ENCODE measurements around the gene CDC16. TPM values are rescaled to one million over a fixed set of nuclear protein-coding genes. Genes with fewer than 3 reads are reported as not detected.
"Not testable (repeated sequence)": the region's sequence is repeated elsewhere in the genome, so short reads cannot be mapped to it uniquely, and the experiment has no call there.

The CDC16 gene
- total RNA-seq, 4 donors from 2014 or later: 40.1 to 53.1 (median 47.4) TPM

DNA sequence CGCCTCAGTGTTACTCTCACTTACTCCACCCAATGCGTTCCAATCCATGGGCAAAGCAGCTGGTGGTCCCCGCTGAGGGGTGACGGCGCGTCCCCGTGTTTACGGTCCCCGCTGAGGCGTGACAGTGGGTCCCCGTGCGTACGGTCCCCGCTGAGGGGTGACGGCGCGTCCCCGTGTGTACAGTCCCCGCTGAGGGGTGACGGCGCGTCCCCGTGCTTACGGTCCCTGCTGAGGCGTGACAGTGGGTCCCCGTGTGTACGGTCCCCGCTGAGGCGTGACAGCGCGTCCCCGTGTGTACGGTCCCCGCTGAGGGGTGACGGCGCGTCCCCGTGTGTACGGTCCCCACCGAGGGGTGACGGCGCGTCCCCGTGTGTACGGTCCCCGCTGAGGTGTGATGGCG is 36.1 kb upstream of the CDC16 start:
- Histone ChIP-seq H3K9me3 (peaks cover 0 to under 1% (median 0%) of the 10 kb centered on the region in 3 donors), H3K36me3 (no peaks in the 10 kb centered on the region), H3K4me3 (no peak overlapping the region), H3K4me1 (no peaks in the 10 kb centered on the region), H3K27ac (no peak overlapping the region), H3K27me3 (peaks cover 31% of the 10 kb centered on the region)
- 86% methylated on average over 1 of the region's 47 CpGs; no CpG with 5 or more reads in 1 of the 2 donors for WGBS, 2 donors (ENCODE audit: low coverage in 1 of 2)
- no peak for ATAC-seq
- TF ChIP-seq POLR2AphosphoS5 (IDR thresholded peaks at IDR 0.05): no peak
- TF ChIP-seq POLR2A (IDR thresholded peaks at IDR 0.05): no peak
- TF ChIP-seq, protein P1, sequence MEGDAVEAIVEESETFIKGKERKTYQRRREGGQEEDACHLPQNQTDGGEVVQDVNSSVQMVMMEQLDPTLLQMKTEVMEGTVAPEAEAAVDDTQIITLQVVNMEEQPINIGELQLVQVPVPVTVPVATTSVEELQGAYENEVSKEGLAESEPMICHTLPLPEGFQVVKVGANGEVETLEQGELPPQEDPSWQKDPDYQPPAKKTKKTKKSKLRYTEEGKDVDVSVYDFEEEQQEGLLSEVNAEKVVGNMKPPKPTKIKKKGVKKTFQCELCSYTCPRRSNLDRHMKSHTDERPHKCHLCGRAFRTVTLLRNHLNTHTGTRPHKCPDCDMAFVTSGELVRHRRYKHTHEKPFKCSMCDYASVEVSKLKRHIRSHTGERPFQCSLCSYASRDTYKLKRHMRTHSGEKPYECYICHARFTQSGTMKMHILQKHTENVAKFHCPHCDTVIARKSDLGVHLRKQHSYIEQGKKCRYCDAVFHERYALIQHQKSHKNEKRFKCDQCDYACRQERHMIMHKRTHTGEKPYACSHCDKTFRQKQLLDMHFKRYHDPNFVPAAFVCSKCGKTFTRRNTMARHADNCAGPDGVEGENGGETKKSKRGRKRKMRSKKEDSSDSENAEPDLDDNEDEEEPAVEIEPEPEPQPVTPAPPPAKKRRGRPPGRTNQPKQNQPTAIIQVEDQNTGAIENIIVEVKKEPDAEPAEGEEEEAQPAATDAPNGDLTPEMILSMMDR (IDR thresholded peaks at IDR 0.05): no peak
- no peak for TF ChIP-seq EP300 (IDR thresholded peaks at IDR 0.05)

DNA sequence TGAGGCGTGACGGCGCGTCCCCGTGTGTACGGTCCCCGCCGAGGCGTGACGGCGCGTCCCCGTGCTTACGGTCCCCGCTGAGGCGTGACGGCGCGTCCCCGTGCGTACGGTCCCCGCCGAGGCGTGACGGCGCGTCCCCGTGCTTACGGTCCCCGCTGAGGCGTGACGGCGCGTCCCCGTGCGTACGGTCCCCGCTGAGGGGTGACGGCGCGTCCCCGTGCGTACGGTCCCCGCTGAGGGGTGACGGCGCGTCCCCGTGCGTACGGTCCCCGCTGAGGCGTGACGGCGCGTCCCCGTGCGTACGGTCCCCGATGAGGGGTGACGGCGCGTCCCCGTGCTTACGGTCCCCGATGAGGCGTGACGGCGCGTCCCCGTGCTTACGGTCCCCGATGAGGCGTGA is 35.2 kb upstream of the CDC16 start:
- not testable (repeated sequence) for H3K4me3 ChIP-seq, H3K27ac ChIP-seq, ATAC-seq, H3K4me1 ChIP-seq, H3K36me3 ChIP-seq, H3K9me3 ChIP-seq
- H3K27me3 ChIP-seq: peaks cover 31% of the 10 kb centered on the region
- no CpG with 5 or more reads among the region's 75 CpGs for WGBS, 2 donors (ENCODE audit: low coverage in 1 of 2)

DNA sequence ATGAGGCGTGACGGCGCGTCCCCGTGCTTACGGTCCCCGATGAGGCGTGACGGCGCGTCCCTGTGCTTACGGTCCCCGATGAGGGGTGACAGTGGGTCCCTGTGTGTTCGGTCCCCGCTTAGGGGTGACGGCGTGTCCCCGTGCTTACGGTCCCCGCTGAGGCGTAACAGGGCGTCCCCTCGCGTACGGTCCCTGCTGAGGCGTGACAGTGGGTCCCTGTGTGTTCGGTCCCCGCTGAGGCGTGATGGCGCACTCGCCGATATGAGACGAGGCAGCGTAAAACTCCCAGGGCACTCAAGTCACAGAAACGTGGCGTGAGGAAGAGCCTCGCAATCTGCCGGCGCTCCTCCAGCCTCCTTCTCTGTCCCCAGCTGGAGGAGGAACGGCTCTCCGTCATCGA is 34.7 kb upstream of the CDC16 start:
- Histone ChIP-seq H3K27me3 (peaks cover 31% of the 10 kb centered on the region), H3K9me3 (no peaks in the 10 kb centered on the region), H3K4me3 (no peak overlapping the region), H3K36me3 (no peaks in the 10 kb centered on the region), H3K27ac (no peak overlapping the region), H3K4me1 (no peaks in the 10 kb centered on the region)
- no CpG with 5 or more reads among the region's 42 CpGs for WGBS, 2 donors (ENCODE audit: low coverage in 1 of 2)
- TF ChIP-seq POLR2A (IDR thresholded peaks at IDR 0.05): no peak
- TF ChIP-seq EP300 (IDR thresholded peaks at IDR 0.05): no peak
- no peak for TF ChIP-seq POLR2AphosphoS5 (IDR thresholded peaks at IDR 0.05)
- ATAC-seq: no peak

DNA sequence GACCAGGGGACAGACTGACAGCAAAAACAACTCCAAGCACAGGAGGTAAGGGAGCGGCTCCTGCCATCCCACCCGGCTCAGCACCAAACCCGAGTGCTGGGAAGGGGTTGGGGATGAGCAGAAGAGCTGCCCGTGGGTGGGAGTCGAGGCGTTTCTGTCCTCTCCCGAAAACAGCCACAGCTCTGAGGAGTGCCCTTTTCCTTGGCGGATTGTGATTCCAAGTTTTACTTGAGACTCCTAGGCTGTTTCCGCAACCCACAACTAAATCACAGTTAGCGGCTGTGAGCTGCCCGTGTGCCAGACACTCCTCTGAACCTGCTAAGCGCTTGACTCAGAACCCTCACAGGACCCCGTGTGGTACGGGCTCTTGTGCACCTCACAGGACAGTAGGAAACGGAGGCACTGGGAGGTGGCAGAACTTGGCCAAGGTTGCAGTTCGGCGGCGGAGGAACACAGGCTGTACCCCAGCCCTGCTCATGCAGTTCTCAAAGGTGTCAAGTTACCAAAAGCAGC is 34.2 kb upstream of the CDC16 start:
- no peaks in the 10 kb centered on the region for H3K4me1 ChIP-seq
- H3K9me3 ChIP-seq: no peaks in the 10 kb centered on the region
- TF ChIP-seq POLR2AphosphoS5 (IDR thresholded peaks at IDR 0.05): no peak
- TF ChIP-seq, protein P1 (IDR thresholded peaks at IDR 0.05): no peak
- TF ChIP-seq EP300 (IDR thresholded peaks at IDR 0.05): no peak
- no peak for TF ChIP-seq POLR2A (IDR thresholded peaks at IDR 0.05)
- no peak overlapping the region for H3K27ac ChIP-seq
- no peak overlapping the region for H3K4me3 ChIP-seq
- ATAC-seq: no peak
- H3K36me3 ChIP-seq: no peaks in the 10 kb centered on the region
- H3K27me3 ChIP-seq: peaks cover 31% of the 10 kb centered on the region
- WGBS, 2 donors (ENCODE audit: low coverage in 1 of 2): 21% methylated on average over 7 of the region's 18 CpGs; no CpG with 5 or more reads in 1 of the 2 donors

DNA sequence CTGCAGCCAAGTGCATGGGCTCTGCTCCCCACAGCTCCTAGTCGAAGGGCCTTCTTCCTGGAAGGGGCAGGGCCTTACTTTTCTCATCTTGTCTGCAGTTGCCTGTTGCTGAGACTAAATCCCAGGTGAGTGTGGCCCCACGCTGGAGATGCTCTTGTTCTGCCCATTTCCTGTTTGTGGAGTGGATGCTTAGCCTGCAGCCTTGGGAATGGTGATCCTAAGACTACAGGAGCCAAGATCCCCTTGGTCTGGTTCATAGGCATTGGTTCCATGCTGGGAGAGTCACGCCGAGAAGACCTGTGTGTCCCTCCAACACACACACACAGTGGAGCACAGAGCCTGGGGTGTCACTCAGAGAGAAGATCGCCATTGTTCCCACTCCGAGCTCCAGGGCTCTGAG is 32.1 kb upstream of the CDC16 start:
- WGBS, 2 donors (ENCODE audit: low coverage in 1 of 2): no CpG with 5 or more reads among the region's 6 CpGs
- Histone ChIP-seq H3K9me3 (peaks cover 0 to 6% (median 0%) of the 10 kb centered on the region in 3 donors), H3K27me3 (peaks cover 31% of the 10 kb centered on the region), H3K4me1 (no peaks in the 10 kb centered on the region), H3K4me3 (no peak overlapping the region), H3K36me3 (no peaks in the 10 kb centered on the region), H3K27ac (no peak overlapping the region)
- ATAC-seq: no peak
- no peak for TF ChIP-seq POLR2A (IDR thresholded peaks at IDR 0.05)
- TF ChIP-seq, protein P1 (IDR thresholded peaks at IDR 0.05): no peak
- no peak for TF ChIP-seq EP300 (IDR thresholded peaks at IDR 0.05)
- no peak for TF ChIP-seq POLR2AphosphoS5 (IDR thresholded peaks at IDR 0.05)

DNA sequence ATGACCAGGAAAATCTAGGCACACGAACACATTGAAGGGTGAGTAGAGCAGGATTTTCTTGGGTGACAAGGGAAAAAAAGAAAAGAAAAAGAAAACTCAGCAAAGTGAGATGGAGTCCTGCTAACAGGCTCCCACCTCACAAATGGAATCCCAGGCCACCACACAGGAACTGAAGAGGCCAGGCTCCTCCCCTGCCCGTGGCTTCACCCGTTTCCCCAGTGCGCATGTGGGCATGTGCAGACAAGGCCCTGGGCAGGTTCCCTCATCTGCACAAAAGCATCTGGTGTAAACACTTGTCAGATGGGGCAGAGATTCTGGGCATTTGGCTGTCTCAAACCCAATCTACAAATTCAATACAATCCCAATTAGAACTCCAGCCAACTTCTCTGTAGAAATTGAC is 31.2 kb upstream of the CDC16 start:
- ATAC-seq: no peak
- Histone ChIP-seq H3K9me3 (peaks cover 0 to 6% (median 0%) of the 10 kb centered on the region in 3 donors), H3K36me3 (no peaks in the 10 kb centered on the region), H3K4me1 (no peaks in the 10 kb centered on the region), H3K27ac (no peak overlapping the region), H3K4me3 (no peak overlapping the region), H3K27me3 (peaks cover 25% of the 10 kb centered on the region)
- TF ChIP-seq POLR2AphosphoS5 (IDR thresholded peaks at IDR 0.05) (no peak), POLR2A (IDR thresholded peaks at IDR 0.05) (no peak), EP300 (IDR thresholded peaks at IDR 0.05) (no peak)
- TF ChIP-seq, protein P1 (IDR thresholded peaks at IDR 0.05): no peak
- WGBS, 2 donors (ENCODE audit: low coverage in 1 of 2): 73 to 80% methylated on average over 3 to 4 of the region's 4 CpGs

Measured in gastroesophageal sphincter (tissue), 4 donors.